ENCODE results near the gene VWA3B. TPM values are rescaled to one million over a fixed set of nuclear protein-coding genes. Genes with fewer than 3 reads are reported as not detected.

VWA3B gene
- total RNA-seq, 1 experiment from 2014 or later = not detected

- Histone ChIP-seq H3K9me3 (ENCODE audit: low read depth, low read length, poor library complexity, severe bottlenecking) (no peaks in the 10 kb centered on the region), H3K4me3 (ENCODE audit: low read depth, low read length, poor library complexity, severe bottlenecking) (no peak overlapping the region), H3K27ac (ENCODE audit: low read depth, low read length, poor library complexity, severe bottlenecking) (no peak overlapping the region), H3K36me3 (ENCODE audit: insufficient read depth, low read length, poor library complexity, severe bottlenecking) (no peaks in the 10 kb centered on the region), H3K27me3 (replicated peaks; ENCODE audit: insufficient read depth, low read depth, low read length, poor library complexity) (peaks cover 55% of the 10 kb centered on the region), H3K4me1 (ENCODE audit: insufficient read depth, low read length, poor library complexity, severe bottlenecking) (no peaks in the 10 kb centered on the region)
- ChIA-PET CTCF (interaction anchor here (0.7 kb wide), 1 partner anchor 89 kb away, joined by 3 read pairs; no protein-coding TSS in a partner anchor), POLR2A (ENCODE audit: low non-redundant PET) (no interaction called here)
- no peak for TF ChIP-seq CTCF (conservative IDR thresholded peaks at IDR 0.05; ENCODE audit: low read depth, low read length)
- no peak for TF ChIP-seq EZH2 (IDR thresholded peaks at IDR 0.05; ENCODE audit: borderline replicate concordance, low read depth, low read length, poor library complexity, severe bottlenecking)
- intact Hi-C loops (cut with micrococcal nuclease; ENCODE audit: unreplicated experiment) = no loop called here
- no TSS peak for BruUV-seq (replicated peaks)
- DNase-seq (ENCODE audit: low spot score) = no peak
Observed at GRCh38 chr2:98296440-98296839, 209.5 kb downstream of the VWA3B start.

- BruUV-seq (replicated peaks) = no TSS peak
- intact Hi-C loops (cut with micrococcal nuclease; ENCODE audit: unreplicated experiment) = no loop called here
- CTCF ChIA-PET = no interaction called here
Observed at GRCh38 chr2:98297817-98298682, 211.1 kb downstream of the VWA3B start.

GRCh38 chr2:98298683-98299164 lies 211.8 kb downstream of the VWA3B start:
- H3K4me1 ChIP-seq (ENCODE audit: insufficient read depth, low read length, poor library complexity, severe bottlenecking) = no peaks in the 10 kb centered on the region
- no peaks in the 10 kb centered on the region for H3K9me3 ChIP-seq (ENCODE audit: low read depth, low read length, poor library complexity, severe bottlenecking)
- no TSS peak for BruUV-seq (replicated peaks)
- no peak overlapping the region for H3K27ac ChIP-seq (ENCODE audit: low read depth, low read length, poor library complexity, severe bottlenecking)
- no peaks in the 10 kb centered on the region for H3K36me3 ChIP-seq (ENCODE audit: insufficient read depth, low read length, poor library complexity, severe bottlenecking)
- intact Hi-C loops (cut with micrococcal nuclease; ENCODE audit: unreplicated experiment) = no loop called here
- CTCF ChIA-PET = no interaction called here
- POLR2A ChIA-PET (ENCODE audit: low non-redundant PET) = no interaction called here
- no peak for DNase-seq (ENCODE audit: low spot score)
- TF ChIP-seq EZH2 (IDR thresholded peaks at IDR 0.05; ENCODE audit: borderline replicate concordance, low read depth, low read length, poor library complexity, severe bottlenecking) (no peak), CTCF (conservative IDR thresholded peaks at IDR 0.05; ENCODE audit: low read depth, low read length) (no peak)
- no peak overlapping the region for H3K4me3 ChIP-seq (ENCODE audit: low read depth, low read length, poor library complexity, severe bottlenecking)
- H3K27me3 ChIP-seq (replicated peaks; ENCODE audit: insufficient read depth, low read depth, low read length, poor library complexity) = peaks cover 70% of the 10 kb centered on the region

More at GRCh38 chr2:98297817-98298682, 211.1 kb downstream of the VWA3B start:
- H3K27me3 ChIP-seq (replicated peaks; ENCODE audit: insufficient read depth, low read depth, low read length, poor library complexity) = peaks cover 67% of the 10 kb centered on the region
- H3K27ac ChIP-seq (ENCODE audit: low read depth, low read length, poor library complexity, severe bottlenecking) = no peak overlapping the region
- no peaks in the 10 kb centered on the region for H3K36me3 ChIP-seq (ENCODE audit: insufficient read depth, low read length, poor library complexity, severe bottlenecking)
- H3K4me3 ChIP-seq (ENCODE audit: low read depth, low read length, poor library complexity, severe bottlenecking) = no peak overlapping the region
- TF ChIP-seq EZH2 (IDR thresholded peaks at IDR 0.05; ENCODE audit: borderline replicate concordance, low read depth, low read length, poor library complexity, severe bottlenecking) = no peak
- TF ChIP-seq CTCF (conservative IDR thresholded peaks at IDR 0.05; ENCODE audit: low read depth, low read length) = no peak
- no peaks in the 10 kb centered on the region for H3K9me3 ChIP-seq (ENCODE audit: low read depth, low read length, poor library complexity, severe bottlenecking)
- no peak for DNase-seq (ENCODE audit: low spot score)
- no peaks in the 10 kb centered on the region for H3K4me1 ChIP-seq (ENCODE audit: insufficient read depth, low read length, poor library complexity, severe bottlenecking)
- POLR2A ChIA-PET (ENCODE audit: low non-redundant PET) = no interaction called here

All from A673 (cell line).